Measurements from ENCODE around the gene CALML5.

Gene CALML5

DNA sequence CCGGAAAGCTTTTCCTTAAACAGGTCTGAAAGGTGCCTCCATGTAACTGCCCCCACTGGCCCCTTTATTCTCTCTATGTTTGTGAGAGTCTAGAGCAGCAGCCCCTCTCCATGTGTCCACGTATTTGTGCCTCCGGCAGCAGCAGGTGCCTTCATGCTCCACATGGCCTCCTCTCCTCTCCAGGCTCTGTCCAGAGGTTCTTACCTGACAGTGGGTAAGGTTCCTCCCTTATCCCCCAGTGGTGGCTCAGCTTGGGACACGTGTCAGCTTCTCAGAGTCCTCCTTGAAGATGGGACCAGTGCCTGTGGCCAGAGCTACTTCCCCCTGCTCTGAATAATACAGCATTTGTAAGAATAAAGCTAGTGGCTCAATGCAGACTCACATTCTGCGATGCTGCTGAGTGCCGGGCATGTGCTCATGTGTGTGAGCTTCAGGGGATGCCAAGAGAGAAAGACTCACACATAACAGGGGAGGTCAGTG is 33.3 kb upstream of the CALML5 start:
- no peak for DNase-seq

DNA sequence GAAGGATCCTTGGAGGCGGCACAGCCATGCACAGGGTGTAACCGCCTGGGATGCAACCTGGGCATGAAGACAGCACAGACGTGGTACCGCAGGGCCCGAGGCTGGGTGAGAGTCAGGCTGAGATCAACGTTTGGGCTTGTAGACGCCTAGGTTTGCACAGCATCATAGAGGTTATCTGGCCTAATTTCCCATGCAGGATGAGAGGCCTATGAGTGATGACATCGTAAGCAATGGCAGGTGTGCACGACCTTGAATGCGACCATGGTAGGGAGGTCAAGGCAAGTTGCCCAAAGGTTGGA is 32.9 kb upstream of the CALML5 start:
- DNase-seq = no peak

DNA sequence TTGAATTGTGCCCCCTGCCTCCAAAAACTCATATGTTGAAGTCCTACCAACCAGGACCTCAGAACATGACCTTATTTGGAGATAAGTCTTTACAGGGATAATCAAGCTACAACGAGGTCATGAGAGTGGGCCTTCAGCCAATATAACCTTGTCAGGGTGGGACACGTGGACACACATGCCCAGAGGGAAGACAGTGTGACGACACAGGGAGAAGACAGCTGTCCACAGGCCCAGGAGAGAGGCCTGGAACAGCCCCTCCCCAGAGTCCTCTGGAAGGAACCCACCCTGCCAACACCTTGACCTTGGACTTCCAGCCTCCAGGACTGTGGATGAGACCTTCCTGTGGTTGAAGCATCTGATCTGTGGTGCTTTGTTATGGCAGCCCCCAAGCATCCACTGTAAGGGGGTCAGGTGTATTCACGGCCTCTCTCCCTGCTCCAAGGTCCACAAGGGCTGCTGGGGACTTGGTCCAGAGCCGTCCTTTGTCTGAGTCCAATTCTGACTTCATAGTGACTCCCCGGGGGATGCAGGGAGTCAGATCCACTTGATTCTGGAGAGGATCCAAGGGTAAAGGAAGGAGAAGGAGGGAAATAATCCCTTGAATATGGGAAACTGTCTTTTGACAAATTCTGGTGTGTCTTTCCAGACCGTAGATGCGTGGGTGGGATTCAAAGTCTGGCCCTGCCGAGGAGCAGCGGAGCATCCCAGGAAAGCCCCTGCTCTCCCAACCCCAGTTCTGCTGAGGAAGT is 32.4 kb upstream of the CALML5 start:
- DNase-seq = no peak

DNA sequence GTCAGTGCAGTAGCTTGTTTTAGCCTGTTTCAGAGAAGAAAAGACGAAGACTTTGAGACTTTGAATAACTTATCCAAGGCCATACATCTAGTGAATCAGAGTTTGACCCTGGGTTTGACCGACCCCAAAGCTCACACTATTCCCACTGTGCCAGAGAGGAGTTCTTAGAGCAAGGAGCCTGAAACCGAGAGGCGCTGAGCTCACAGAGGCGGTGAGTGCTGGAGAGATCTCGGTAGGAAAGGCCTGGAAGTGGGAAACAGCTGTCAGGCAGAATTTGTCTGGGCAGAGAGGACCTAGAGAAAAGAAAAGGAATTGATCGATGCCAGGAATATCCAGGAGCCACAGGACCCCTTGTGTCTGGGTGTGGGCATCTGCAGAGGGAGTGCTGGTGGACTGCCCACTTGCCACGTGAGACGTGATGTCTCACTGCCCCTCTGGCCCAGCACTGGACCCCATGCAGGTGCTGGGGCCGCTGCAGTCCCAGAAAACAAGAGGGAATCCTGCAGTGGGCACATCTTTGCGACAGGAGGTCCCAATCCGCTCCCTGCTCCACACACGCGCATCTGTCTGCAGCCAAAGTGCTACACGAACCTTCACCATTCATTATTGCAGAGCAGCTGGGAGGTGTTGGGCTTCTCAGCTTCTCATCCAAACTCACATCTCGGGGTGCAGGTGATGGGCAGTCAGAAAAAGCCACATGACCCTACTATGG is 31.6 kb upstream of the CALML5 start:
- no peak for DNase-seq

DNA sequence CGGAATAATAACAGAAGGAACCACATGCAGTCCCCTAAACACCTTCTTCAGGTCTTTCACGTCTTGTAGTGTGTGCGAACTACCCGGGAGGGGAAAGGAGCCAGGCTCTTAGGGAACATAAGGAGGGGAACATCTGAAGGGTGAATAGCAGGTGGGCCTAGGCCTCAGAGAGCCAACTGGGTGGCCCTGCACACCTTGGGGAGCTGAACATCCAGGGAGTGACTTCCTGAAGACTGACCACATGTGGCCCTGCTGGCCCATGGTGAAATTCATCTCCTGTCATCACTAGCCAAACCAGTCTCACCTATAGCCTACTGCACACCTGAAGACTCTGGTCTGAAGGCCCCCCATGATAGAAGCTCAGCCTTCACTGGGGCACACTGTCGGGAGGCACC is 31.0 kb upstream of the CALML5 start:
- DNase-seq = no peak

DNA sequence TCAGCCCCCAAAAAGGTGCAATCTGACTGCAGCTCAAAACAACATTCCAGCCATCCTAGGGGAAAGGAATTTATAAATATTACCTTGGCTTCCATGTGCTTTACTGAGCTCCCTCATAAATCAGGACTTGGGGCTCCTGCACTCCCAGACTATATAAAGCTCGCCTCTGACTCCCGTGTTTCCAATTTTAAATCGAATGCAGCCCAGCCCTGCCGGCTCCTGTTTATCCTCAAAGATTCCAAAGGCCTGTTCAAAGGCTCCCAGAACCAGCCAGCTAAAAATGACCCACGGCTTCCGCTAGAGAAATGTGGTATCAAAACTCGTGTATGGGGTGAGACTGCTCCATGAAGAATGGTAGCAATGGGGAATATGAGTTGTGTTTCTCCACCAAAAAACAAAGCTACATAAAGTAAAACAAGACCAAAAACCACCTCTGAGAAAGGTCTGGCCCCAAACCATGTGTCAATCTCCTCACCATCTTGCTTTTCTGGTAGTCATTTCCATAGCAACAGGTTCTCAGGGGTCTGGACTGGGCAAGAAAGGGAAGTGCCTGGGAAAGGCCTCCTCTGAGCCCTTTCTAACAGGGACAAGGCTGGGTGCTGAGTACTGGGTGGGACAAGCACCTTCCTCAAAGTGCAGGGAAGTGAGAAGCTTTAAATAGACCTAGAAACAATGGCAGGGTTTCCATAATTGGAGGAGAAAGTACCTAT is 30.5 kb upstream of the CALML5 start:
- no peak for DNase-seq

DNA sequence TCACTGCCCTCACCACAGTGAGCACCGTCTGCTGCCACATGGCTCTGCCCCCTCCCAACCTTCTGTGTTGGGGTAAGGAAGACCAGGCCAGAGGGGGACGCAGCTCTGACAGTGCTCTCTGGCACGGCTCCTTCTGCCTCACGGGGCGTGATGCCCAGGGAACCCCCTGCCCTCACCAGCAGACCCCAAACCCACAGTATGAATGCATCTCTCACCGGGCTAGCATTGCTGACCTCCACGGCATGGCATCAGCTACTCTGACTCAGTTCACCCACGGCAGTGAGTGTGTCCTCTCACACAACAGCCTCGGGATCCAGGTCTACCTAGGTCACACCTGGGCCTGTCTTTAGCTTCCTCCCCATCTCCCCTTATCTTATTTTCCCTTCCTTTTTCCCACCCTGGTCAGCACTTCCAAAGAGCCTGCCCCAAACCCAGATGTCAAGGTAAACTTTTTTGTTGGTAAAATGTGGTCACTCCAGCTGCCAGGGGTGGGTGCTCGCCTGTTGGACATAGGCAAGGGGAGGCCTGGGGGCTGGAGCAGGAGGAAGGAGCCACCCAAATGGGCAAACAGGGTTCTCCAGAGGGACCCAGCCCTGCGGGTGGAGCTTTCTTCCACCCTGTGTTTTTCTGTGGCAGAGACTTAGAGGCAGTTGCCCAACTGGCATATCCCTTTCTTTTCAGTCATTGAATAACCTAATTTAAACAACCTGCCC is 29.8 kb upstream of the CALML5 start:
- no peak for DNase-seq

- DNase-seq = no peak
These were observed 28.2 kb upstream of the CALML5 start for GRCh38 chr10:5527332-5528200.

- DNase-seq = no peak
These were observed 27.4 kb upstream of the CALML5 start for GRCh38 chr10:5526691-5527331.

- no peak for DNase-seq
These were observed 26.4 kb upstream of the CALML5 start for GRCh38 chr10:5525561-5526341.

DNA sequence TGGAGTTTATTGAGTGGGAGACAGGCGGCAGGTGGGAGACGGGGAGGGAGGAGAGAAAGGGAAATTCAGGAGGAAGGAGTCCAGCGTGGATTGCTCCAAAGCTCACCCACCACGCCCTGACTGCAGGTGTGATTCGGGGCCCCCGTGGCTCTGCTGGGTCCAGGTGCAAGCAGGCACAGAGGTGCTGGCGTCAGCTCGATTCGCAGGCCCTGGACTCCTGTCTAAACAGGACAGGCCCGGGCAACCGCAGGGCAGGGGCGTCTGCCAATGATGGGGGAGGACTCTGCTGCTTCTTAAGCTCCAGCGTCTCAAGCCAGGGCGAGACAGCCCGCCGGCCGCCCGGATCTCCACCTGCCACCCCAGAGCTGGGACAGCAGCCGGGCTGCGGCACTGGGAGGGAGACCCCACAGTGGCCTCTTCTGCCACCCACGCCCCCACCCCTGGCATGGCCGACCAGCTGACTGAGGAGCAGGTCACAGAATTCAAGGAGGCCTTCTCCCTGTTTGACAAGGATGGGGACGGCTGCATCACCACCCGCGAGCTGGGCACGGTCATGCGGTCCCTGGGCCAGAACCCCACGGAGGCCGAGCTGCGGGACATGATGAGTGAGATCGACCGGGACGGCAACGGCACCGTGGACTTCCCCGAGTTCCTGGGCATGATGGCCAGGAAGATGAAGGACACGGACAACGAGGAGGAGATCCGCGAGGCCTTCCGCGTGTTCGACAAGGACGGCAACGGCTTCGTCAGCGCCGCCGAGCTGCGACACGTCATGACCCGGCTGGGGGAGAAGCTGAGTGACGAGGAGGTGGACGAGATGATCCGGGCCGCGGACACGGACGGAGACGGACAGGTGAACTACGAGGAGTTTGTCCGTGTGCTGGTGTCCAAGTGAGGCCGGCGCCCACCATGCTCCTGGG is 25.5 kb upstream of the CALML5 start, which contains the start of gene CALML3:
Gene CALML3 (plus strand): TSS at position 321 of the 920 bp plus-strand sequence. CDS start 125 bp downstream, at position 446.
- DNase-seq = no peak

- no peak for DNase-seq
These were observed 24.6 kb upstream of the CALML5 start for GRCh38 chr10:5523796-5524574.

- DNase-seq = no peak
These were observed 23.7 kb upstream of the CALML5 start for GRCh38 chr10:5522913-5523560.

DNA sequence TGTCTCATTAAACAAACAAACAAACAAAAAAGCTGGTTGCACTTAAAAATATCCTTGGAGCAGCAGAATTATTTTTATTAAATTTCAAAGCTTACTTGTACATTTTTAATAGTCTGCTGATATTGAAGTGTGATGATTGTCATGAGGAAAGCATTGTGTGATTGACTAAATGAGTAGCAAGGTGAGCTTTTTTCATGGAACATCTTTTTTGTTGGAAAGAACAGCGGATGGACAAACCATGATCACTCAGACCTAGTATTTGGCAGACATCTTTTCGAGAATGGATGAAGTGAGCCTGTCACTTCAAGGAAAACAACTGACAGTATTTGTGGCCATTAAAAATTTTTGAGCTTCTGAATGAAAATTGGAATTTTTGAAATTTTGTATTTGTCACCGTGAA is 19.7 kb upstream of the CALML5 start:
- no peak for DNase-seq

- DNase-seq = no peak
These were observed 18.8 kb upstream of the CALML5 start for GRCh38 chr10:5518143-5518542.

DNA sequence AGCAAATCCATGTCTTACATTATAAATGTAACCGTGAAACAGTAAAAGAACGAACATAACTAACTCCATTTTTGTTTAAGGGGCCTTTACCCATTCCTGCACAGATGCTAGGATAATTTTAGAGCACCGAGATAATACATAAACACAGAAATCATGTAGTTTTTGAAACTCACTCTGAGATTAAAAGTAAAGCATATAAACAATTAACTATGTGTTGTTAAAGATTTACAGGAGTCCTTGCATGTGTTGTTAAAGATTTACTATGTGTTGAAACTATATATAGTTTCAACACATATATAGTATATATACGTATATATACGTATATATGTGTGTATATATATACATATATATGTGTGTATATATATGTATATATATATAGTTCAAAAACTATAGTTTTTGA is 18.2 kb upstream of the CALML5 start:
- DNase-seq = no peak

- no peak for DNase-seq
These were observed 16.8 kb upstream of the CALML5 start for GRCh38 chr10:5515948-5516761.
